ENCODE results near the gene GNGT2. TPM values are rescaled to one million over a fixed set of nuclear protein-coding genes. Genes with fewer than 3 reads are reported as not detected.

The GNGT2 gene
- total and polyA plus RNA-seq, 8 donors, result 2.5 to 4.8 (median 3.4) TPM

DNA sequence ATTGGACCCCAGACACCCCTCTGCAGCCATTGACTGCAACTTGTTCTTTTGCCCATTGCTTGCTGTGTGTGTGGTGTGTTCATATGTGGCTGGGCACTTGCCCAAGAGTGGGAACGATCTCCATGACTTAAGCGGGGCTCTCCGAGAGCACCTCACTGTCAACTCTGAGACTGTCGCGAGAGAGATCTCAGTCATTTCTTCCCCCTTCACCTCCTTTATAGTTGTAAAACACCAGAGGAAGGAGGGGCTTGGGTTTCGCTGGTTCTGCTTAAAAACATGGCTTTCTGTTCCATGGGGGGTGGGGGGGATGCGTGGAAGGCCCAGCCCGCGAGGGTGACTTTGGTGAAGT, 12.8 kb upstream of the GNGT2 start:
- Histone ChIP-seq H3K36me3 (peaks cover 0 to 8% of the 10 kb centered on the region in 2 donors), H3K27ac (no peak overlapping the region), H3K4me3 (no peak overlapping the region), H3K9me3 (no peaks in the 10 kb centered on the region), H3K4me1 (peaks cover 0 to 57% of the 10 kb centered on the region in 2 donors), H3K27me3 (peaks cover 27 to 81% of the 10 kb centered on the region in 2 donors)
- intact Hi-C loops (cut with DNase I), result loop anchor here in 1 of 2 donors (5.0 kb wide), 1 partner anchor 41 kb away; no protein-coding TSS in a partner anchor
- DNase-seq (no peak), ATAC-seq (no peak)
- TF ChIP-seq, protein P1, sequence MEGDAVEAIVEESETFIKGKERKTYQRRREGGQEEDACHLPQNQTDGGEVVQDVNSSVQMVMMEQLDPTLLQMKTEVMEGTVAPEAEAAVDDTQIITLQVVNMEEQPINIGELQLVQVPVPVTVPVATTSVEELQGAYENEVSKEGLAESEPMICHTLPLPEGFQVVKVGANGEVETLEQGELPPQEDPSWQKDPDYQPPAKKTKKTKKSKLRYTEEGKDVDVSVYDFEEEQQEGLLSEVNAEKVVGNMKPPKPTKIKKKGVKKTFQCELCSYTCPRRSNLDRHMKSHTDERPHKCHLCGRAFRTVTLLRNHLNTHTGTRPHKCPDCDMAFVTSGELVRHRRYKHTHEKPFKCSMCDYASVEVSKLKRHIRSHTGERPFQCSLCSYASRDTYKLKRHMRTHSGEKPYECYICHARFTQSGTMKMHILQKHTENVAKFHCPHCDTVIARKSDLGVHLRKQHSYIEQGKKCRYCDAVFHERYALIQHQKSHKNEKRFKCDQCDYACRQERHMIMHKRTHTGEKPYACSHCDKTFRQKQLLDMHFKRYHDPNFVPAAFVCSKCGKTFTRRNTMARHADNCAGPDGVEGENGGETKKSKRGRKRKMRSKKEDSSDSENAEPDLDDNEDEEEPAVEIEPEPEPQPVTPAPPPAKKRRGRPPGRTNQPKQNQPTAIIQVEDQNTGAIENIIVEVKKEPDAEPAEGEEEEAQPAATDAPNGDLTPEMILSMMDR (IDR thresholded peaks at IDR 0.05), result no peak

DNA sequence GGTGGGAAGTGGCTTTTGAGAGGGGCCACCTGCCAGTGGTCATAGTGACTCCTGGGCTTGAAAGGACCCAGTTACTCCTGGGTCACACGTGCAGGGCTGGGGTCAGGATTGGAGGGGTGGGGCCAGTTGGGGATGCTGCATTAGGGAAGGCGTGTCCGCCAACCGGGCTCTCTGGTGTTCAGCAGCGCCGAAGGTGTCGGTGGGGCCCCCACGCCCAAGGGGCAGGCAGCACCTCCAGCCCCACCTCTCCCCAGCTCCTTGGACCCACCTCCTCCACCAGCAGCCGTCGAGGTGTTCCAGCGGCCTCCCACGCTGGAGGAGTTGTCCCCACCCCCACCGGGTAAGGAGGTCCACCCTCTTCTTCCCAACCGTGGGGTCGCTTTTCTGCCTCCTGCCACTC, 9.6 kb upstream of the GNGT2 start:
- H3K4me1 ChIP-seq, result peaks cover 4 to 83% of the 10 kb centered on the region in 2 donors
- DNase-seq (peak in 1 of 4 donors; percentile 76), ATAC-seq (no peak)
- peaks cover 0 to 8% of the 10 kb centered on the region in 2 donors for H3K36me3 ChIP-seq
- H3K9me3 ChIP-seq, result no peaks in the 10 kb centered on the region
- peak overlapping the region in 1 of 2 donors; percentile 91 for H3K27ac ChIP-seq
- intact Hi-C loops (cut with DNase I), result loop anchor here in 1 of 2 donors (5.0 kb wide), 1 partner anchor 38 kb away; no protein-coding TSS in a partner anchor
- peaks cover 20 to 57% of the 10 kb centered on the region in 2 donors for H3K27me3 ChIP-seq
- TF ChIP-seq, protein P1 (IDR thresholded peaks at IDR 0.05), result no peak
- H3K4me3 ChIP-seq, result no peak overlapping the region

DNA sequence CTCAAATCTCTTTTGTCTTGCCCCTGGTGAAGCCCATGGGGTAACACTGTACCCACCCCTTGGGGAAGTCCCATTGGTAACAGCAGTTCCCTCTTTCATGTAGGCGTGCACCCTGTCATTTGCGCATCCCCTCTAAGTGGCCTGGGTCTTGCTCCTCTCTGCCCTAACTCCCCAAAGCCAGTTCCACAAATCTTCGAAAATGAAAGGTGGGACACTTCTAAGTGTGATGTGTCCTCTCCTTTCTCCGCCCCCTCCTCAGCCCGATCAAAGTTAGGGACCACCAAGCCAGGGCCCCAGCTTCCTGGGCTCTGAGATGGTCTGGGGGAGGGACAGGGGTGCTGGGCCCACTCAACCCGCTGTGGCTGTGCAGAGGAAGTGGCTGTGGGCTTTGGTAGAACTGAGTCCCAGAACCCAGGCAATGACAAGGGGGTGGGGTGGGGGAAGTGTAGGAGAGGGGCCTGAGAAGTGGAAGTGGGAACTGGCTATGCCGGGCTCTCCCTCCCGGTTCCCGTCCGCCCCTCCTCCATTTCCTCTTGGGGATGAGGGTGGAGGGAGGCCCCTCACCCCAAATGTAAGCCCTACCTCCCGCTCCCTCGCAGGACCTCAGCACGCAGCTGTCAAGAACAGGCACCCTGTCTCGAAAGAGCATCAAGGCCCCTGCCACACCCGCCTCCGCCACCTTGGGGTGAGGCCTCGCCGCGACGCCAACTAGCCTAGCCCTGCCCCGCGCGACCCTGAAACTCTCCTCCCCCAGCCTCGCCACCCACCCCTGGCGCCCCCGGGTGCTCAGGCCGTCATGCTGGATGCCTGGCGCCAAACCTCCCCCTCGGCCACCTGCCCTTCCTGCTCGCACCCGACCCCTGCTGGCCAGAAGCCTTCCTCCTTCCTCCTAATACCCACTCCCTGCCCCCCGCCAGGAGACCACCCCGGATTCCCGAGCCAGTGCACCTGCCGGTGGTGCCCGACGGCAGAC, 8.9 kb upstream of the GNGT2 start:
- intact Hi-C loops (cut with DNase I), result no loop called here

DNA sequence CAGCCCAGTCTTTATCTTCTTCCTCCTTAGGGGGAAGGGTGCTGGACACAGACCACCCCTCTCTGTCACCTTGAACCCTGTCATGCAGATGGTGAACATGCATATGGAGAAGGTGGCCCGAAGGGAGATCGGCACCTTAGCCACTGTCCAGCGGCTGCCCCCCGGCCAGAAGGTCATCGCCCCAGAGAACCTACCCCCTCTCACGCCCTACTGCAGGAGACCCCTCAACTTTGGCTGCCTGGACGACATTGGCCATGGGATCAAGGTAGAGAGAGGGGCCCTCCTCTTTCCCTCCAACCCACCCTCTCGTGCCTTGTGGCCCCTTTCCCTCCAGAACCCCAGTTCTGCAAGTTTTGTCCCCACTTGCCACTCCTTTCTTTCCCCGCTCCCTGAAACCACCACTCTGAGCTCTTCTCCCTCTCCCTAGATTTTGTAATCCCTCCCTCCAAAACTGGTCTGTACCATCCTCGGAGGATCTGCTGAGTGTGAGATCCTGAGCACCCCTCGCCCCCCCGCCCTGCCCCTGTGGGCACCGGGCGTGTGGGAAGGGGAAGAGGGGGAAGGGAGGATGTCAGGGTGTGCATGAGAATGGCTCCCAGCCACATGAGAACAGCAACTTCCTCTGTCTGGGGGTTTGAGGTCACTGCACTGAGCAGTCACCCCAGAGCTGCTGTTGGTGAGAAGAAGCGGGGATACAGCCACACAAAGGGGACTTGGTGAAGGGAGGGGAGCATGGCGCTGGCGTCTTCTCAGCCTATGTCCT, 7.5 kb upstream of the GNGT2 start:
- peaks cover 0 to 35% of the 10 kb centered on the region in 2 donors for H3K27me3 ChIP-seq
- no peak overlapping the region for H3K4me3 ChIP-seq
- TF ChIP-seq, protein P1 (IDR thresholded peaks at IDR 0.05), result no peak
- ATAC-seq (peak; percentile 69), DNase-seq (peak in 2 of 4 donors; percentile 87 to 90)
- peak overlapping the region; percentile 67 to 91 for H3K27ac ChIP-seq
- no peaks in the 10 kb centered on the region for H3K9me3 ChIP-seq
- peaks cover 4 to 83% of the 10 kb centered on the region in 2 donors for H3K4me1 ChIP-seq
- intact Hi-C loops (cut with DNase I), result no loop called here
- peaks cover 0 to 8% of the 10 kb centered on the region in 2 donors for H3K36me3 ChIP-seq

More for the DNA sequence above, 8.9 kb upstream of the GNGT2 start:
- H3K4me1 ChIP-seq, result peaks cover 4 to 83% of the 10 kb centered on the region in 2 donors
- peak; percentile 52 for ATAC-seq
- peak overlapping the region in 1 of 2 donors; percentile 16 for H3K4me3 ChIP-seq
- H3K27me3 ChIP-seq, result peaks cover 12 to 49% of the 10 kb centered on the region in 2 donors
- H3K27ac ChIP-seq, result peak overlapping the region; percentile 67 to 91
- peak in 2 of 4 donors; percentile 62 to 88 for DNase-seq
- TF ChIP-seq, protein P1 (IDR thresholded peaks at IDR 0.05), result no peak
- peaks cover 0 to 8% of the 10 kb centered on the region in 2 donors for H3K36me3 ChIP-seq
- H3K9me3 ChIP-seq, result no peaks in the 10 kb centered on the region
